Measurements from ENCODE around the gene COL6A1. TPM values are rescaled to one million over a fixed set of nuclear protein-coding genes. Genes with fewer than 3 reads are reported as not detected.

Gene COL6A1
- polyA plus RNA-seq, 1 of the 3 experiments (the other 2 are of a cell fraction), result 107 TPM

- TF ChIP-seq, protein P1, sequence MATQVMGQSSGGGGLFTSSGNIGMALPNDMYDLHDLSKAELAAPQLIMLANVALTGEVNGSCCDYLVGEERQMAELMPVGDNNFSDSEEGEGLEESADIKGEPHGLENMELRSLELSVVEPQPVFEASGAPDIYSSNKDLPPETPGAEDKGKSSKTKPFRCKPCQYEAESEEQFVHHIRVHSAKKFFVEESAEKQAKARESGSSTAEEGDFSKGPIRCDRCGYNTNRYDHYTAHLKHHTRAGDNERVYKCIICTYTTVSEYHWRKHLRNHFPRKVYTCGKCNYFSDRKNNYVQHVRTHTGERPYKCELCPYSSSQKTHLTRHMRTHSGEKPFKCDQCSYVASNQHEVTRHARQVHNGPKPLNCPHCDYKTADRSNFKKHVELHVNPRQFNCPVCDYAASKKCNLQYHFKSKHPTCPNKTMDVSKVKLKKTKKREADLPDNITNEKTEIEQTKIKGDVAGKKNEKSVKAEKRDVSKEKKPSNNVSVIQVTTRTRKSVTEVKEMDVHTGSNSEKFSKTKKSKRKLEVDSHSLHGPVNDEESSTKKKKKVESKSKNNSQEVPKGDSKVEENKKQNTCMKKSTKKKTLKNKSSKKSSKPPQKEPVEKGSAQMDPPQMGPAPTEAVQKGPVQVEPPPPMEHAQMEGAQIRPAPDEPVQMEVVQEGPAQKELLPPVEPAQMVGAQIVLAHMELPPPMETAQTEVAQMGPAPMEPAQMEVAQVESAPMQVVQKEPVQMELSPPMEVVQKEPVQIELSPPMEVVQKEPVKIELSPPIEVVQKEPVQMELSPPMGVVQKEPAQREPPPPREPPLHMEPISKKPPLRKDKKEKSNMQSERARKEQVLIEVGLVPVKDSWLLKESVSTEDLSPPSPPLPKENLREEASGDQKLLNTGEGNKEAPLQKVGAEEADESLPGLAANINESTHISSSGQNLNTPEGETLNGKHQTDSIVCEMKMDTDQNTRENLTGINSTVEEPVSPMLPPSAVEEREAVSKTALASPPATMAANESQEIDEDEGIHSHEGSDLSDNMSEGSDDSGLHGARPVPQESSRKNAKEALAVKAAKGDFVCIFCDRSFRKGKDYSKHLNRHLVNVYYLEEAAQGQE (IDR thresholded peaks at IDR 0.05; ENCODE audit: low read depth, low read length), result no peak
- TF ChIP-seq USF1 (IDR thresholded peaks at IDR 0.05; ENCODE audit: borderline replicate concordance, low read depth), result no peak
- no peak for TF ChIP-seq JUND (IDR thresholded peaks at IDR 0.05)
- no peak for TF ChIP-seq TAF1 (IDR thresholded peaks at IDR 0.05; ENCODE audit: borderline replicate concordance, low read depth, low read length)
- TF ChIP-seq USF2 (IDR thresholded peaks at IDR 0.05; ENCODE audit: borderline replicate concordance, low read depth, low read length), result no peak
- TF ChIP-seq EP300 (IDR thresholded peaks at IDR 0.05; ENCODE audit: borderline replicate concordance in 1 of 2, low read depth in 1 of 2, low read length in 1 of 2), result no peak
- TF ChIP-seq SMC3 (IDR thresholded peaks at IDR 0.05; ENCODE audit: low read depth, low read length), result peak; percentile 53
- TF ChIP-seq TEAD4 (IDR thresholded peaks at IDR 0.05; ENCODE audit: borderline replicate concordance, insufficient read depth), result no peak
- TF ChIP-seq FOSL2 (IDR thresholded peaks at IDR 0.05; ENCODE audit: borderline replicate concordance, low read depth), result no peak
- no peak for TF ChIP-seq ZBTB33 (IDR thresholded peaks at IDR 0.05; ENCODE audit: borderline replicate concordance, low read depth)
Measured at GRCh38 chr21:45973475-45974072, 8.0 kb upstream of the COL6A1 start (continued).
